Measurements from ENCODE around the gene SIGLEC9.
A peak's percentile ranks its signal among the peaks of the same experiment; 100 is the strongest.

The SIGLEC9 gene

DNA sequence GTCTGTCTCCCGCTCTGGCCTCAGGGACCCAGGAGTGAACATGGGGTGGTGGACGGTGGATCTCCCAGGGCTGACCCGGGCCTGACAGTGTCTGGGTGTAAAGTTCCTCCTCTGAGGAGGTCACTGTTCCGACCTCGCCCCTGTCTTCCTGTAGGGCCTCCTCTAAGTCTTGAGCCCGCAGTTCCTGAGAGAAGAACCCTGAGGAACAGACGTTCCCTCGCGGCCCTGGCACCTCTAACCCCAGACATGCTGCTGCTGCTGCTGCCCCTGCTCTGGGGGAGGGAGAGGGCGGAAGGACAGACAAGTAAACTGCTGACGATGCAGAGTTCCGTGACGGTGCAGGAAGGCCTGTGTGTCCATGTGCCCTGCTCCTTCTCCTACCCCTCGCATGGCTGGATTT lies at the start of gene SIGLEC9:
SIGLEC9 (plus strand) TSS at position 178 of the 400 bp plus-strand sequence; CDS start at position 247, 69 bp downstream.
- DNase-seq = no peak

DNA sequence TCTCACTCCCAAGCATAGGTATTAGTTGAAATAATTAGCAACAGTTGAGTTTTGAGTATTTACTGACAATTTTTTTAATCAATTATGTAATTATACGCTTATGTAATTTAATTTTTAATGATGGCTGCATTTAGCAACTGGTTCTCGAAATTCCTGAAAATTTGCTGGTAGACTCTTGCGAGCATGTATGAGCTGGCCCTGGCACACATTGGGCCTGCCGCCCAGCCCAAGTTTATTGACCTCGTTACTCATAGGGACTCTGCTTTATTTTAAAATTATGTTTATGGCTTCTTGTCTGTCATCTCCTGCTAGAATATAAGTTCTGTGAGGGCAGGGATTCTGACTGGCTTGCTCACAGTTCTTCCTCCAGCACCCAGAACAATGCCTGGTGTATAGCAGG lies 48.7 kb upstream of the SIGLEC9 start:
- no peak for DNase-seq

DNA sequence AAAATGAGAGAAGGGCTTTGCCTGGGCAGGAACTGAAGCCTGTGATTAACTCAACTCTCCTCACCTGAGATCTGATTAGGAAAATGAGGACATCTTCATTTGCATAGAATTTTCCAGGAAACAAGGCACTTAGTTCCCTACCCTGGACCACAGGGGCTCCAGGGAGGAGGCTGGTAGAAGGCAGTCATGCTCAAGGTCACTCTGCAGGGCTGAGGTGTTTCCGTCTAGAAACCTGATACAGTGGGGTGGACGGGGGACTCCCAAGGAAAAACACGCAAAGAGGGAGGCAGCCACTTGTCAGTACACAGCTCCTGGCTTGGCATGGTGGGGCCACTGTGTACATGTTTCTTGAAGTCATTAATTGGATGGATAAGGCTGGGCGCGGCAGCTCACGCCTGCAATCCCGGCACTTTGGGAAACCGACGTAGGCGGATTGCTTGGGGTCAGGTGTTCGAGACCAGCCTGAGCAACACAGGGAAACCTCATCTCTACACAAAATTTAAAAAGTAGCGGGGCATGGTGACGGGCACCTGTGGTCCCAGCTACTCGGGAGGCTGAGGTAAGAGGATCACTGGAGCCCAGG lies 48.0 kb upstream of the SIGLEC9 start:
- no peak for DNase-seq

DNA sequence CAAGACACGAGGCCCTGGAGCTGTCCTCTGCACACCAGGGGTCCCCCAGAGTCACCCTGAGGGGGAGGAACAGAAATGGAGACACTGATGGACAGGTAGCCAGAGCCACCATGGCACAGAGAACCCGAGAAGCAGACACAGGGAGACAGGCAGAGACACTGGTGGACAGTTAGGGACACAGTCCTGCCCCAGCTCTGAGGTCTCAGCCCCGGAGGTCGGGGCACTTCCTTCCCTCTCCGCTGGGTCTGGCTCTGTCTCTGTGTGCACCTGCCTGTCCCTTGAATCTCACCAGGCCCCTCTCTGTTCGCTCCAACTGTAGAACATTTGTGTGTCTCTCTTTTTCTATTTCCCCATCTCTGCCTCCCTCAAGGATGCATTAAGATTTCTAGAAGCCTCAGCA lies 46.6 kb upstream of the SIGLEC9 start:
- DNase-seq = no peak

DNA sequence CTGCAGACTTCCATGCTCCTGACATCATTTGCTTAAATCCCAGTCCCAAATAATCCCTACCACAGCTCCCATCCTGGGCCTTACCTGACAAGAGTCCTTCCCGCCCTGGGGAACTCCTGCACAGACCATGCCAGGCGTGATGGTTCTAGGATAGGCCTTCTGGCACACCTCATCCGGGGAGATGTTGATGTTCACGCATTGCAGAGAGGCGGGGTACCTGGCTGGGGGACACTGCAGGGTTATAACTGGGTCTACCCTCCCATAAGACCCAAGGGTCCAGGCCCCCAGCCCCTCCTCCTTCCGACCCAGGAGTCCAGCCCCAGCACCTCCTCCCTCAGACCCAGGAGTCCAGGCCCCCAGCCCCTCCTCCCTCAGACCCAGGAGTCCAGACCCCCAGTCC lies 46.0 kb upstream of the SIGLEC9 start:
- DNase-seq = no peak

DNA sequence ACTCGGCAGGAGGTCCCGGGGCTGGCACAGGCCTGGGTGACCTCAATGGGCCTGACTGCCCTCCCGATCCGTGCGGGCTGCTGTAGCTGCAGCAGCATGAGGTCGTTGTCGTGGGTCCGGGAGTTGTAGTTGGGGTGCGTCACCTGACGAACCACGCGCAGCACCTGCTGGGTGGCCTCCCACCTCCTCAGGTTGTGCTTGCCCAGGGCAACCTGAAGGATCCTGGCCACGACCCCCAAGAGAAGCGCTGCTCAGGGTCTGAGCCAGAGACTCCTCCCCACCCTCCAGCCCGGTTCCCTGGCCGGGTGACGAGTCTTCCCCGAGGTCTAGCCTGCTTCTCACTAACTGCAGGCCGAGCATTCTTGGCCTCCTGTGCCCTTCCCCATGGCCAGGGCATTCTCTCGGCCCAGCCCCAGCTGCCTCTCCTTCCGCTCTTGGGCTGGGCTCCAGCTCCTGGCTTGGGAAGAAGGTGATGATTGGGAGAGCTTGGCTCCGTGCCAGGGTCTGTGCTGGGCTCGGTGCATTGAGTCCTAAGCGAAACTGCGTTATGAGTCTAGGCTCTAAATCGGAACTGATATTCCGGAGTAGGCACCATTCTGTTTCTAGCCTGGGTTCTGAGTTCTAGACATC lies 45.1 kb upstream of the SIGLEC9 start:
- DNase-seq = no peak

DNA sequence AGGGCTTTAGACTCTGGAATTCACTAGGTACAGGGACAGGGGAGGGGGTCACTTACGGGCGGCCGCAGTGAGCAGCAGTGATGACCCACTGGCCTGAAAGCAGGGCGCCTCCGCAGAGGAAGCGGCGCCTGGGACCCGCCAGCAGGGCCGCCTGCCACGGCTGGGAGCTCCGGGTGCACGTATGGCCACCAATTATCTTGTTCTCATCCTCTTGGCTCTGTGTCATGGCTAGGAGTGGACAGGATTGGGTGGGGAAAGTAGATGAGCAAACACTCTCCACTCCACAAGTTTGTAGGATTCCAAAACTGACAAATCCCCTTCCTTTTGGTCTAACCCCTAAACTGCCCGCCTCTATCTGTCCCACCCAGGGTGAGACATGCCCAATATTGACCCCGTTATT lies 43.2 kb upstream of the SIGLEC9 start:
- DNase-seq = no peak

DNA sequence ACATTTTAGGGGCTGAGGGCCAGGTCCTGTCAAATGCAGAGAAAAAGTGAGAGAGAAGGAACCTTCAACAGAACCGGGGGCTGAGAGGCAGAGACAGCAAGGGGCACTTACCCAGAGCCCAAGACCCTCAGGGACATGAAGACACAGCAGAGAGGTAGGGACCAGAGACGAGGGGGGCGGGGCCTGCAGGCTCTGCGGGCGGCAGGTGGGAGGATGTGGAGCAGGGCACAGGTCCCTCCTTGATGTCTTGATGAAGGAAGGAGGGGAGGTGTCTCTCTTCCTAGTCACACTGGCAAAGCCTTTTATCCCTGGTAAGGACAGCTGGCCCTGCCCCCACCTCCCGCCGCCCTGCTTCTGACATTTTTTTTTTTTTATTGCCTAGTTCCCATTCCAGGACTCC lies 42.1 kb upstream of the SIGLEC9 start, which contains the start of gene KLK14:
KLK14 (minus strand) TSS at position 277 of the 400 bp plus-strand sequence; CDS start at position 4, 273 bp downstream.
- no peak for DNase-seq

DNA sequence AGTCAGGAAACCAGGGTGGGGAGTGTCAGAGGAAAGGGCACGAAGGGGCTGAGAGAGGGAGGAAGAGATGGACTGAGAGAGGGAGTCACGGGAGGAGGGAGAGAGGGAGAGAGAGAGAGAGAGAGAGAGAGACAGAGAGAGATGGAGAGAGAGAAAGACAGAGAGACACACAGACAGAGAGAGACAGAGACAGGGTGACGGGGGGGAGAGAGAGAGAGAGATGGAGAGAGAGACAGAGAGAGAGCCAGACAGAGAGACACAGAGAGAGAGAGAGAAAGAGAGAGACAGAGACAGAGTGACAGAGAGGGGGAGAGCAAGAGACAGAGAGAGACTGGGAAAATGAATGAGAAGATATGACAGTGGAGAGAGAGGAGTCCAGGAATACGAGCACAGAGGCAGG lies 41.5 kb upstream of the SIGLEC9 start:
- no peak for DNase-seq

DNA sequence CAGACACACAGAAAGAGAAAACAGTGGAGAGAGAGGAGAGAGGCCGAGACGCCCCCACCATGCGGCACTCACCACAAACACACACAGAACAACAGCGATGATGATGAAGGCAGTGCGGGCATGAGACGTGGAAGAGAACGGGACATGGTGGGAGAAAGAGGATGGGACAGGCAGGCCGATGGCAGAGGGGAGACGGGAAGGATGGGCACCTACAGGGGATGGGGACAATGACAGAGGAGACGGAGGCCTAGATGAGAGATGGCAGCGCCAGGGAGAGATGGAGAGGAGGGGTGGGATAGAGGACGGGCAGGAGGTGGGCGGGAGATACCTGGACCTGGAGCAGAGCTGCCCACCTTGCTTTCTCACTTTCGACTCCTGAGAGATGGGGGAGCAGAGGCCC lies 40.9 kb upstream of the SIGLEC9 start:
- no peak for DNase-seq

DNA sequence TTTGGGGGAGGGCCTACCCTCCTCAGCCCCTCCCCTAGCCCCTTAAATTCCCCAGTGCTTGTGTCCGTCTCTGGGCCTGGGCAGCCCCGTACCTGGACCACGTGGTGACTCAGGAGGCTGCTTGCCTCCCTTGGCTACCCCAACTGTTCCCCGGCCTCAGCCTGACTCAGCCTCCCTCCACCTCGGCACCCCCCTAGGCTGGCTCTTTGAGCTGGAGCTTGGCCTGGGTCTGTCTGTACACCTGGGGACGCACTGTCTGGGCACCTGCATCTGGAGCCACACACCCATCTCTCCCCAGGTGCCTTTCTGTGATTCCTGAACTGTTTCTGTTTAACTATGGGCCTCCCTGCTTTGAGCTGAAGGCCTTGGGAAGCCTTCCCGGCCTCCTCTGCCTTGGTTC lies 40.2 kb upstream of the SIGLEC9 start:
- no peak for DNase-seq

DNA sequence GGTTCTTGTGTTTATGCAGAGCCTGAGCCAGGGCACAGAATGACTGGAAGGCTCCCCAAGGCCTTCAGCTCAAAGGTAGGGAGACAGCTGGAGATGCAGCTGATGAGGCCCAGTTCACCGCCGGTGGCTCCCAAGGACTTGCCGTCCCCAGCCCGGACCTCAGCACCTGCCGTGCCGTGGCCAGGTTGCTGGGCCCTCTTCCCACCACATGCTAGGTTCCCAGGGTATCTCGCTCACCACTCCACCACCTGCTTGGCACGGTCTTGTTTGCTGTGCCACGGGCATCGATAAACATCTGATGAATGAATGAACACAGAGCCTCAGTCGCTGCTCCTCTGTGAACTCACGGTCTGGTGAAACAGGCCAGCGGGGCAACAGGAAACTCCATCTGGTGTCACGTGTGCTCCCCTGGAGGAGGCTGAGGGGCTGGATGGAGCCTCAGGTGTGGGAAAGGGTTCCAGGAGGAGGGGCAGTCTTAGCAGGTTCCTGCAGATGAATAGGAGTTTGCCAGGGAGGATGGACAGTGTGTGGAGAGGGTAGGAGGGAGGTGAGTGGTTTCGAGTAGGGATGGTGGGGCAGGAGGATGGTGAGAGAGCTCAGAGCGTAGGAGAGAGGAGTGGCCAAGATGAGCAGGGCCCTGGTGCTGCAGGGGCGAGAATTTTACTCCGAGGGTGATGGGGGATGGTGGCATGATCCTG lies 38.4 kb upstream of the SIGLEC9 start:
- DNase-seq = no peak

DNA sequence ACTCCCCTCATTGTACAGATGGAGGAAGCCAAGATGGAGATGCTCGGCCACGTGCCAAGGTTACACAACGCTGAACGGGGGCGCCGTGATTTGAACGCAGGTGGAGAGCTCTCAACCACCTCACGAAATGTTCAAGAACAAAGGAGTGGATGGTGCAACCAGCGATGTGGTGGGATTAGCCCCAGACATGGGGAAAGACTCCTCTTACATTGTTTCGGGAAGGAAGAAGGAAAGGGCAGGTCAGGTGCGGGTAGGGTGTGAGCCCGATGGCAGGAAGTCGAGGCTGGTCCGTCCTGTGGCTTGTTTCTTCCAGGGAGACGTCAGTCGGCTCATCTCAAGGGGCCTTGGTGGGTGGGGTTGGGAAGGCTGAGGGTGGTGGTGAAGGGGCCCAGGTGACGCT lies 34.9 kb upstream of the SIGLEC9 start:
- DNase-seq = no peak

DNA sequence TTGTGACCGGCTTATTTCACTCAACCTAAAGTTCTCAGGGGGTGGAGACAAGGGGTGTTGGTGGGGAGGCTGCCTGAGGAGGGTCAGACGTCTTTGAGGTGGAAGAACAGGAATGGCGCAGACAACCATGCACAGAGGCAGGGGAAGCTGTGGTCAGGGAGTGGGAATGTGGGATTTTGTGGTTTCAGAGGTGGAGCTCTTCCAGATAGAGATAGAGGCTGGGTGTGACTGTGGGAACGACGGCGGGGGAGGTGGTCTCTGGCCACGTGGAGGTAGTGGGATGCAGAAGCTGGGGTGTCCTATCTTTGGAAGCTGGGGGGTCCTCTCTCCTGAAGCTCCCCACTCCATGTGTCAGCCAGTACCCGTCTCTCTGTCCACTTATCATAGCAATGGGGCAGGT lies 34.2 kb upstream of the SIGLEC9 start:
- DNase-seq = no peak

DNA sequence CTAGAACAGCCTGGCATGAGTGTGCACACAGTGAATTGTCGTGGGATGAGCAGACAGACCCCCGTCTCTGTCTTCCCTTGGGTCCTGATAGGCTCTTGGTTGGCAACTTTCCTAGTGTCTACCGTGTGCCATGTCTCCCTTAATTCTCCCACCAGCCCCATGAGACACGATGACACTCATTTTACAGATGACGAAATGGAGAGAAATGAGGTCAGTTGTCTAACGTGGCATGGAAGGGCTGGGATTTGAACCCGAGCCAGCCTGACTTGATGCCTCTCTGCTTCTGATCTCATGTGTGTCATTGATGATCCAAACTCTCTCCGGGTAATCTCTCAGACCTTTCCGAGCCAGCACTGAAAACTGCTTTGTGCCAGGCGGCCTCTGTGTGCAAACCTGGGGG lies 33.6 kb upstream of the SIGLEC9 start:
- DNase-seq = no peak

DNA sequence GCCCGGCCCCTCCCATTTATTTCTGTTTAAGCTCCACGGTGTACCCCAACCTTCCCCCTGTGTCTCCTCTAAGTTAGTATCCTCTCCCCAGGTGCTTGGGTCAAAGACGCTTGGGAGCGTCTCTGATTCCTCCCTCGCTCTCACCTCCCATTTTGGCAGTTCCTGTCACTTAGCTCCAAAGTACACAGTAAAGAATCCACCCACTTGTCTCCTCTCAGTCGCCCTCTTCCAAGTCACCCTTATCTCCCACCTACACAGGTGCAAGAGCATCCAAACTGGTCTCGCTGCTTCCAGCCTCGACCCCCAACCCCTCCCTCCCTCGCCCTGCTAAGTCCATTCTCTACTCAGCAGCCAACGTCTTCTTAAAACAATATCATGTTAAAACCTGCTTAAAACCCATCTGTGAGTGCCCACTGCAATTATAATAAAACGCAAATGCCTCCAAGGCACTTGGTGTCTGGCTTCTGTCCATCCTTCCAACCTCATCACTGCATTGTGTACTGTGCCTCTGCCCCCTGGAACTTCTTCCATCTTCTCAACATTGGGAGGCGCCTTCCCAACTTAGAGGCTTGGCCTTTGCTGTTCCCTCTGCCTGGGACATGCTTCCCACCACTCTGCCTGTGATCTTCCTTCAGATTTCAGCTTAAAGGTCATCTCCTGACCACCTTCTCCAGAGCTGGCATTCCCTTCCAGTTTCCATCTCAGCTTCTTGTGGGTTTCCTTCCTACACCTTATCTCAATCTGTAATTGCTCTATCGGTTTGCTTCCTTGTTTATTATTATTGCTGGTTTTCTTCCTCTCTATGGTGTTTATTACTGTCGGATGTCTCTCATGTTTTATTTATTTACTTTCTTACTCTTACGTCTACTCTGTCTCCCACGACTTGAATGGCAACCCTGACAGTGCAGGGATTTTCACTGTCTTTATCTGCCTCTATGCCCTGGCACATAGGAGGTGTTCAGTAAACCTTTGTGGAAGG lies 32.5 kb upstream of the SIGLEC9 start:
- DNase-seq = peak; percentile 48

DNA sequence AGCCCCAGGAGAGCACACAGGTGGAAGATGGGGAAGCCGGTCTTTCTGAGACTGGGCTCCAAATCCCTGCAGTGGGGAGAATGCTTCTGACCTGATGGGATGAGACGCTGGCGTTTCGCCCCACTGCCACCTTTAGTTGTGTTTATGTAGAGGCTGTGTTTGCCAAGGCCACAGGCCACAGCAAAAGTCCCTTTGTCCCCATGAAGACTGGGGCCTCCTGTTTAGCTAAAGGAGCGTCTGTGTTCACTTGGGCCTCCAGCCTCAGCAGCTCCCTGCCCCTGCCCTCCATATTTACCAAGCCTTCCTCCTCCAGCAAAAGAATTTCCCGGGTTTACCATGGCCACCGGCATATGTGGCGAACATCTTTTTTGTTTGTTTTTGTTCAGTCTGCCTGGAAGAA lies 31.6 kb upstream of the SIGLEC9 start:
- DNase-seq = no peak

DNA sequence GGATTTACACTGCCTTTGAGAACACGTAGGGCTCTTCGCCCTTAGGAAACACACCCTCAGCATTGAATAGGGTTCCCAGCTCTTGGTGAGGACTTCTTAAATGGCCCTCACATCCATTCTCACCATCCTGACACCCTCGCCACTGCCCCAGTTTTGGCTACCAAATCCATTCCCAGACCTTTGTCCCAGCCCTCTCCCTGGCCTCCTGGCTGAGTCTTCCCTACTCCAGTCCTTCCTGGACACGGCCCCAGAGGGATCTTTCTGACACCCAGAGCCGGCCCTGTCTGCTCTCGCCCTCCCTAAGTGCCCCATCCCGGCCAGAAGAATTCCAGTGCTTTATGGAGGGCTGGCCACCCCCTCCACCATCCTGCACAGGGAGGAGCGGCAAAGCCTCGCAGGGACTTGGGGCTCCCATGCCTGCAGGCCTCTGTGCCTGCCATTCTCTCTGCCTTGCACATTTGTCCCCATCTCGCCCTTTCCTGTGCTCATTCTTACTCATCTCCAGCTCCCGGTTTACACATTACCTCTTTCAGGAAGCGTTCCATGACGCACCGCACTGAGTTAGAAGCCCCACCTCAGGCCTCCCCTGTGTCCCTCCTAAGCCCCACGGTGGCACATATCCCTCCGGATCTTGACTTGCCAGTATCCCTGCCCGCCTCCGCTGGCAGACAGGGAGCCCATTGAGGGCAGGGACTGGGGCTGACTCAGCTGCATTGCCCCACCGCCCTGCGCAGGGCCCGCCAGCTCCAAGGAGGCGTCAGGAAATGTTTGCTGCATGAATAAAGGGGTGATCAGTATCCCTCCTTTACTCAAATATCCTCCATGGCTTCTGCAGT lies 31.0 kb upstream of the SIGLEC9 start:
- no peak for DNase-seq

DNA sequence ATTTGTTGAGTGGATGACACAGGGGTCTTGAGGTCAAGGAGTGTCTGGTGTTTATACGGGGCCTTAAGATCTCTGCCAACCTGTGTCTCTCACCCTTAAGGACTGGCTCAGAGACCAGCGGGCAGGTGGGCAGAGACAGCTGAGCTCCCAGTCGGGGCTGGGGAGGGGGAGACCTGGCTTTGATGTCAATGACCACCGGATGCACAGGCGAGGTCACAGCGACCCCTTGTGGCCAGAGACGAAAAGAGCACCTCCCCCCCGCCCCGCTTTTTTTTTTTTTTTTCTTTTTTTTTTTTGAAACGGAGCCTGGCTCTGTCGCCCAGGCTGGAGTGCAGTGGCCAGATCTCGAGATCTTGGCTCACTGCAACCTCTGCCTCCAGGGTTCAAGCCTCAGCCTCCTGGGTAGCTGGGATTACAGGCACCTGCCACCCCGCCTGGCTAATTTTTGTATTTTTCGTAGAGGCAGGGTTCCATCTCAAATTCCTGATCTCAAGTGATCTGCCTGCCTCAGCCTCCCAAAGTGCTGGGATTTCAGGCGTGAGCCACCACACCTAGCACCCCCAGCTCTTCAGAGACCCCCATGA lies 29.9 kb upstream of the SIGLEC9 start:
- no peak for DNase-seq

DNA sequence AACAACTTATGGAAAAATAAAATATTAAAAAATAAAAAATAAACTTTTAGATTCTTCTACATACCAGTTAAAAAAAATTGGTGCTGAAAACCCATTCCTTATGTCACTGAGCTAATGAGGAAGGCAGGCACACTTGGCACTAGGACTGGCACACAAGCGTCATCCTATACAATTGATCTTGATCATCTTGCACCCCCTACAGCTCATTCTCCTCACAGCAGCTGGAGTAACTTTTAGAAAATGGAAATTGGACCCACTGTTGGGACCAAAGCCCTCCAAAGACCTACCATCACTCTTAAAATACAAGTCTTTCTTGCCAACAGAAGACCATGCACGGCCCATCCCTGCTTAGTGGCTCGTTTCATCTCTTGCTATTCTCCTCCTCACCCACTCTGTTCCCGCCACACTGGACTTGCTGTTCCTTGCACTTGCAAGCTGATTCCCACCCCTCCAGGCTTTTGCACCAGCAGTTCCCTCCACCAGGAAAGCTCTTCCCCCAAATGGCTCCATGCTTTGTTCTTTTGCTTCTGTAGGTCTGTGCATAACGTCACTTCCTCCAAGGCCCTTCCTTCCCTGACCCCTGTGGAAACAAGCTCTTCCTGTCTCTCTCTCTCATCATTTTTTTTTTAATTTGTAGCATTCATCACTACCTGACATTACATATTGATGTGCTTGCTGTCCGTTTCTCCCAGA lies 28.1 kb upstream of the SIGLEC9 start:
- DNase-seq = peak; percentile 39

DNA sequence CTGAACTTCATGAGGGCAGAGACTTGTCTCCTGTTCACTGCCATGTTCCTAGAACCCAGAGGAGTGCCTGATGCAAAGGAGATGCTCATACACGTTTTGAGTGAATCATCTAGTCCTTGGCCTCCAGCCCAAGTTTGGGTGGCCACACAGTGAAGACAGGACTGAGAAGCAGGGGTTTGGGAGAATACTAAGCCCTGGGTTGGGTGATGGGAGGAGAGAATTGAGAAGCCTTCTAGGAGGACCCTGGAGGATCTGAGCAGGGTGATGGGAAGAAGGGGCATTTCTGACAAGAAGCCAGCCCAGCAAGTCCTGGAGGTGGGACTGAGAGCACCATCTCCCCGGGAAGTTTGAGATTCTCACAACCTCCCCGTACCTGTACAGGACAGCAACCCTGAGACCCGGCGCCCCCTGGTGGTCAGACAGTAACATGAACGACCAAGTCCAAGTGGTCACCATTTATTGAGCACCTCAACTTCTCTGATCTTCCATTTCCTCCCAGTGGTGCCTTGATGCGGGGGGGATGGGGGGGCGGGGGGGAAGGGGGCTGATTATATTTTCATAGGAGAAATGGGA lies 27.5 kb upstream of the SIGLEC9 start:
- peak; percentile 69 for DNase-seq

Measured in NCI-H748 treated with DMSO at 0.1 percent for 48 hours (cell line).